ENCODE results near the gene CDH23.
A peak's percentile ranks its signal among the peaks of the same experiment; 100 is the strongest.

DNA sequence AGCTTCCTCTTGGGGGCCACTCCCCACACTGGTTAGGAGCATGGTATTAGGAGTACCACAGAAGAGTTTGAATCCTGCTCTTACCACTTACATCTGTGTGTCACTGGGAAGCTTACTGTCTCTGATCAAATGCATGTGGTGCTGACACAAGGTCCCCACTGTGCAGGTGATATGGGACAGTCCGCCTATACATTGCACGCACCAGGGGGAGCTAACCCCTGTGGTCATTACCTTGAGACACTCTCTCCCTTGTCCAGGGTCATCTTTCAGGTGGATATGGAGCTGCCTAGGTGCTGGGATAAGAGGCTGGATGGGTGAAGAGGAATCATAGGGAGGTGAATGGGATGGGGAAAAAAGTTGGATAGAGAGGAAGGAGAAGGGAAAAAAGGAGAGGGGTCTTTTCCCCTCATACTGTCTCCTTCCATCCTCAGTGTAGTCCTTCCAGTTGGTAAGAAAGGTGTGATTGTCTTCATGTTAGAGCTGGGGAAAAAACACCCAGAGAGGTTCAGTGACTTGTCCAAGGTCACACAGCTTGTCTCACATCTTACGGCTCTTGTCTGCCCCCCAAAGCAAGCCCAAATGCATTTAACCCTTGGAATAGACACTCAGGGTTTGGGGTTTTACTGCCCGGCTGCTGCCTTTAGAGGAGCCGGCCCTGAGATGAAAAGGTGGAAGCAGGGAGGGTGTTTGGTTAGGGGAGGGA lies 125.9 kb downstream of the CDH23 start:
- TF ChIP-seq SMC3 (conservative IDR thresholded peaks at IDR 0.05; ENCODE audit: insufficient read depth, low read depth, low read length) (0 out of 2 replicates have a peak, but pooled peaks have one; percentile 12), LEF1 (IDR thresholded peaks at IDR 0.05) (no peak)
